MM.1S (cell line): ENCODE data around the gene FGGY.

ENCODE experiments used
- EZH2 ChIP-seq: fragments of 300-600 bp; sonication (generic); optimal IDR thresholded peaks from 2 replicates; pipeline ENCODE3; 2017; ENCODE audit warnings: low read depth, mild to moderate bottlenecking, antibody characterized with exemption, low read length, mixed read lengths
- EZH2phosphoT487 ChIP-seq: fragments of 300-600 bp; sonication (generic); IDR thresholded peaks from 2 replicates; pipeline ENCODE4 v1.6.1; 2018; ENCODE audit warnings: antibody characterized with exemption, low read length
- TF ChIP-seq, protein P1 (sequence below): fragments of 300-600 bp; sonication (generic); IDR thresholded peaks from 2 replicates; pipeline ENCODE4 v1.5.1; 2016; ENCODE audit warnings: antibody characterized with exemption, low read length, mixed read lengths

DNA sequence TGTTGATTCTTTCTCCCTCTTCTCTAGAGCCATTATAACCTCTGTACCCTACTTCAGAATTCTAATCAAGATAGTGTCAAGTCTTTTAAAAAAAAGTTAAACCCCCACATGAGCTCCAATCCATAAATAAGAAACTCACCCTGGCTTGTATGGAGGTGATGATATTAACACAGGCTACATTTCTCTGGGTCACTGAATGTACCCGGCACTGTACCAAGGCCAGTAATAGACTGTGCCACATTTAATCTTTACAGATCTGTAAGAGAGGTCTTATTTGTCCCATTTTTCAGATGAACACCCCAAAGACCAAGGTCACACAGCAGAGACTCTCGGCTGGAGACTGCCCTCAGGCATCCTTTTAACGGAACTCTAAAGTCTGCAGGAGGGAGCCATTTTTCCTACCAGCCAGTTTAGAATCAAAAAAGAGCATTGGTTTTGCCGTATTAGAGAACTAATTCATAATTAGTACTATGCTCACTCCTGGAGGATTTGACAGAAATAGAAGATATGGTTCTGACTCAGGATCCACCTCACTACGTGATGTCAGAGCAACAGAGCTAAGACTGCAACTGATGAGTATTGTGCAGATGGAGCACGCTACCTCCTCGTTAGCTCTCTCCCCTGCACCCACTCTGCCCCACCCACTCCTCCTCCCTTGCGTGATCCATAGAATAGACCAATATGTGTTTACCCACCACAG is 300.7 kb downstream of the FGGY start:
- TF ChIP-seq, protein P1, sequence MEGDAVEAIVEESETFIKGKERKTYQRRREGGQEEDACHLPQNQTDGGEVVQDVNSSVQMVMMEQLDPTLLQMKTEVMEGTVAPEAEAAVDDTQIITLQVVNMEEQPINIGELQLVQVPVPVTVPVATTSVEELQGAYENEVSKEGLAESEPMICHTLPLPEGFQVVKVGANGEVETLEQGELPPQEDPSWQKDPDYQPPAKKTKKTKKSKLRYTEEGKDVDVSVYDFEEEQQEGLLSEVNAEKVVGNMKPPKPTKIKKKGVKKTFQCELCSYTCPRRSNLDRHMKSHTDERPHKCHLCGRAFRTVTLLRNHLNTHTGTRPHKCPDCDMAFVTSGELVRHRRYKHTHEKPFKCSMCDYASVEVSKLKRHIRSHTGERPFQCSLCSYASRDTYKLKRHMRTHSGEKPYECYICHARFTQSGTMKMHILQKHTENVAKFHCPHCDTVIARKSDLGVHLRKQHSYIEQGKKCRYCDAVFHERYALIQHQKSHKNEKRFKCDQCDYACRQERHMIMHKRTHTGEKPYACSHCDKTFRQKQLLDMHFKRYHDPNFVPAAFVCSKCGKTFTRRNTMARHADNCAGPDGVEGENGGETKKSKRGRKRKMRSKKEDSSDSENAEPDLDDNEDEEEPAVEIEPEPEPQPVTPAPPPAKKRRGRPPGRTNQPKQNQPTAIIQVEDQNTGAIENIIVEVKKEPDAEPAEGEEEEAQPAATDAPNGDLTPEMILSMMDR = no peak
- TF ChIP-seq EZH2phosphoT487 (no peak), EZH2 (no peak)
